HG03342 (cell line): ENCODE measurements around the gene TMEM134.

Experiments used
- ATAC-seq: cut with Tn5 transposase; IDR thresholded peaks from one replicate; pipeline ENCODE4 v1.9.1; 2021; ENCODE audit warnings: mild to moderate bottlenecking, moderate library complexity; ENCODE audit not compliant: unreplicated experiment

Gene TMEM134

DNA sequence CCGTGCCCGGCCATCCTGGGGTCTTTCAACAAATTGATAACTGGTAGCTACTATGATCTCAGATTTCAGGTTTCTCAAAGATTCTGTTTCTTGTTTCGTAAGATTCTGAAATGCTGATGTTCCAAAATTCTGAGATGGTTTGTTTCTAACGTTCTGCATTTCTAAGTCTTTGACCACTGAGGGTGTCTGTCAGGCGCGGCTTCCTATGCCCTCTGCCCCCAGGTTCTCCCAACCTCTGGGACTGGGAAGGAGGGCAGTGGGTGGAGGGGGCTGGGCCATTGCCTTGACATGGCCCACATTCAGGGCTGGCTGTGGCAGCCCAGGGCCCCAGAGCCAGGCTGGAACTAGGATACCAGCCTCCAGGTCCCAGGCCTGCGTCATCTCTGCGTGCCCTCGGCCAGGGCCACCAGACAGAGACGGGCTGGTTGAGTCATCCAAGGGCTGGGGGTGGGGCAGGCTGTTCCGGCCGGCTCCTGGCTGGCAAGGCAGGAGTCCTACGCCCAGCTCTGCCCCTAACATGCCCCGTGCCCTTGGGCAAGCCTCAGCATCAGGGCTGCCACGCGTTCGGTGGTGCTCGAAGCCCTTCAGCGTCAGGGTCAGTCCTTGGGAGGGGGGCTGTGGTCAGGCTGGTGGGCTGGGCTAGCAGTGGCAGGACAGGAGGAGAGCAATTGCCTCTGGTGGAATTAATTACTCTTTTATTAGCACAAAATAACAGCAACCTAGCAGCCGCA, 5.2 kb downstream of the TMEM134 start:
- ATAC-seq: no peak

DNA sequence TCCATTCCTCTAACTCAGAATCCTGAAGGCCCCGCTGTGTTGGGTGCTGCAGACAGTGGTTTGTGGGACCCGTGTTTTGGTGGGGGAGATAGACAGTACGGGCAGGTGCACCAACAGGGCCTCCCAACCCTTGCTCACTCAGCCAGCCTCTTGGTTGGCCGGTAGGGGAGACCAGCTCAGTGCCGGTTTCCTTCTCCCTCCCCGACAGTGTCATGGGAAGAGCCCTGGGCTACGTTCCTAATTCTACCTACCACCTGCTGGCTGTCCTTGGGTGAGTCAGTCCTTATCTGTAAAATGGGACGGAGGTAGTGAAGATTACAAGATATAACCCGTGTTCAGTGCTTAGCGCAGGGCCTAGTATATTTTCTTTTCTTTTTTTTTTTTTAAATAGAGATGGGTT, 5.9 kb downstream of the TMEM134 start:
- no peak for ATAC-seq

DNA sequence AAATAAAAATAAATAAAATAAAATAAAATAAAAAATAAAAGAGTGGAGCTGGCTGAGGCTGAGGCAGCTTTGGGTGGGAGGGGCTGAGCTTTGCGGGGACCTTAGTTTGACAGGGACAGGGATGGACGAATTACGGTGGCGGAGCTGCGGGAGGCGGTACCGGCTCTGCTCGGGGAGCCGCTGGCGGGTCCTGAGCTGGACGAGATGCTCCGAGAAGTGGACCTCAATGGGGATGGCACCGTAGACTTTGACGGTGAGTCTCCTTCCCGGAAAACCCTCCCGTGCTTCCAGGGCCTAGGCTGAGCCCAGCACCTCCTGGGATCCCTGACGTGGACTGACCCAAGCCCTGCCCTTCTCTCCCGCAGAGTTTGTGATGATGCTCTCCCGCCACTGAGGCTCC, 10.8 kb downstream of the TMEM134 start:
- no peak for ATAC-seq

DNA sequence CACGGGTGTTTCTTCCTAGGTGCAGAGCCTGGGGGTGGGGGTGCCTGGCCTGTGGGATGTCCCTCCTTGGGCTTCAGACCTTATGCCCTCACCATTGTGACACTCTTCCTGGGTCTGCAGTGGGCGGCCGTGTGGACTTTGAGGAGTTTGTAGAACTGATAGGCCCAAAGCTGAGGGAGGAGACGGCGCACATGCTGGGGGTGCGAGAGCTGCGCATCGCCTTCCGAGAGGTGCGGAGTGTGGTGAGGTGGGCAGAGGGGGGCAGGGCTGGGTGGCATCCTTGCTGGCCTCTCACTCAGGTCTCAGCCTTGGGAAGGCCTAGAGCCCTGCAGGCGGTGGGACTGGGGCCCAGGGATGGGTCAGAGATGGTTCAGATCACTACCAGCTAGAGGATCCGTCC, 11.6 kb downstream of the TMEM134 start:
- ATAC-seq: no peak

DNA sequence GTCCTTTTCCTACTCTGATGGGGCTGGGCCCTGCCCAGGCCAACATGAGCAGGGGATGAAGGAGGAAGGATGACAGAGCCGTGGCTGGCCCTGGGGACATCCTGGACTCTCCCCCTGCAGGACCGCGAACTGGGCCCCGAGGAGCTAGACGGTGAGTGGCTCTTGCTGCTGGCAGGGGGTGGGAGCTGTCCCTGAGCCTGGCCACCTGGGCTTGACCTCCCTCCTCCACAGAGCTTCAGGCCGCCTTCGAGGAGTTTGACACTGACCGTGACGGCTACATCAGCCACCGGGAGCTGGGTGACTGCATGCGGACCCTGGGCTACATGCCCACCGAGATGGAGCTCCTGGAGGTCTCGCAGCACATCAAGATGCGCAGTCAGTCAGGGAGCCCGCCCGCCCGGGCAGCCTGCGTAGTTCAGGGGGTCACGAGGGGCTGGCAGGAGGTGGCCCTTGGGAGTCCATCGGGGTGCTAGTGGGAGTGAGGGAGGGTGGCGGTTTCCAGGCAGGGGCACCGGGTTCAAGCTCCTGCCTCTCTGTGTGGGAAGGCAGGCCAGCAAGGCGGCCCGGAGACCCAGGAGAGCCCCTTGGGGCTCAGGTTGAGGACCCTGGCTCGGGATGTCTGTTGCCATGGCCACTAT, 12.9 kb downstream of the TMEM134 start:
- ATAC-seq: no peak

DNA sequence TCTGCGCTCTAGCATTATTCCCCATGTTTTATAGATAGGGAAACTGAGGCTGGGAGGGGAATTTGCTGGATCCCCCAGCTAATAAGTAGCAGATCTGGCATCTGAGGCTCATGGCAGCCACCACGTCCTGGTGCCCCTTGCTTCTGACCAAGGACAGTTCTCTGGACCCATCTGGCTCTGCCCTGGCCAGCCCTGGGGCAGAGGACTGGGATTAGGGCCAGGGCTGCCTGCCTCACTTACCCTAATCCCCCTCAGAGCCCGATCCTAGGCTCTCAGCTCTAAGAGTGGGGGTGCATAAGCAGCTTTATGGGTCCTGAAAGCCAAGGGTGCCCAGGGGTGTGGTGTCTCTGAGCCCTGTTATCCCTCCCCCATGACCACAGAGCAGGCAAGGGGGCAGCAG, 14.0 kb downstream of the TMEM134 start, which contains the start of gene CABP4:
TSS of gene CABP4 (plus strand) at position 301 of the 400 bp plus-strand sequence. CDS start at position 371, 70 bp downstream.
- no peak for ATAC-seq

DNA sequence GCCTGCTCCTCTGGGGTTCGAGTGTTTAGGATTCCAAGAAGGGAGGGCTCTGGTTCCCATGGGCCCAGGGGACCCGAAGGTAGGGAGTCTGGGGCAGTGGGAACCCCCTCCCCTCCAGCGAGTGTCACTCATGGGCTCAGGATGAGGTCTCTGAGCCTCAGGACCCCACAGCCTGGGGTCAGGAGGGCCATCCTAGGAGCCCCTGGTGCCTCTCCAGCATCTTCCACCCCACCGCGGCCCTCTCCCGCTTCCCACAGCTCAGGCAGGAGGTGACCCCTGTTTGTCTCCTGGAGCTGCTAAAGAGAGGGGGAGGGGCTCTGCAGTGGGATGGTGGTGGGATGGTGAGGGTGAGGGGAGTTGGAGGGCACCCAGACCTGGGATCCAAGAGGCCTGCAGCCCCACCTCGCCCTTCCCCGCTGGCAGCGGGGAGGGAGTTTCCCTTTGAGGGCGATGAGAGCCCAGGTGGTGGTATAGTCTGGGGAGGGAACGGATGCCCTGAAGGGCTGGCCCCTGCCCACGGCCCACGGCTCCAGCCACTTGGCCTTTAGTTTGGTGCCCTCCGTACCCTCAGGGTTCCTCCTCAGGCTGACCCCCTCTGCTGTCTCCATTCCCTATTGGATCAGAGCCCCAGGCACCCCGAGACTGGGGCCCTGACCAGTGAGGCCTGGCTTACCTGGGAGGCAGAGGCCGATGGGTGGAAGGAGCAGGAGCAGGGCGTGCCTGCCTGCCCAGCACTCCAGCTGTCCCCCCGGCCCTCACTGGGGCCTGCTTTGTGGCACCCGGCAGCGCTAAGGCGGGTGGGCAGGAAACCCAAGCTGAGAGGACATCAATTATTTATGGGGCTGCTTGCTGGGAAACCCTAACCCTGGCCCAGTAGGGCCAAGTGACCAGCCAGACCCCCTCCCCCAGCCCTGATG, 15.0 kb downstream of the TMEM134 start:
- no peak for ATAC-seq

DNA sequence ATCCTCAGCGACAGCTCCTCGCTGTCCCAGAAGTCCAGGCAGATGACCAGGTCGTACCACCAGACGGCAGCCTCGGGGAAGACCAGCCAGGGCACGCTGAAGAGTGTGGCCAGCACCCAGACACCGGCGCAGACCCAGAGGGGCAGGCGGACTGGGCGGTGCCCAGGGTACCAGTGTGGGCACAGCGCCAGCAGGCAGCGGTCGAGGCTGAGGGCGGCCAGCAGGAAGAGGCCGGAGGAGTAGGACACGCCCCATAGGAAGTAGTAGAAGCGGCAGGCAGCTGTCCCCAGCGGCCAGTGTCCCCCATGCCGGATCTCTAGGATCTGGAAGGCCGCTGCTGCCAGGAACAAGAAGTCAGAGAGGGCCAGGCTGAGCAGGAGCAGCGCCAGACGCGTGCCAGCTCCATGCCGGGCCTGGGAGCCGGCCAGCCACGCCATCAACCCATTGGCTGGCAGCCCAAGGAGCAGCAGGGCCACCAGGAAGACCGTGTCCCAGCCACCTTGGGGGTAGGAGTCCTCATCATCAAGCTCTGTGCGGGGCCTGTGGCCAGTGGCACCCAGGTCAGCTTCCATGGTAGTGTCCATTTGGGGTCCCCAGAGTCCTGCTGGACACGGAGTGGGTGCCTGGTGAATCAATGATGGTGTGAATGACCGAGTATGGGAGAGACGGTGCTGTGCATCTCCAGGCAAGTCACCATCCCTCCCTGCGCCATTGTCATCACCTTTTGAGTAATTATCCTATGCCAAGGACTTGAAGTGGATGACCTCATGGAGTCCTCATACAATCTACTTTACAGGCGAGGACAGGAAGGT, 16.7 kb downstream of the TMEM134 start, which contains the start of gene GPR152:
TSS of gene GPR152 (minus strand) at position 589 of the 812 bp plus-strand sequence. CDS start at position 584, 5 bp downstream.
- no peak for ATAC-seq

DNA sequence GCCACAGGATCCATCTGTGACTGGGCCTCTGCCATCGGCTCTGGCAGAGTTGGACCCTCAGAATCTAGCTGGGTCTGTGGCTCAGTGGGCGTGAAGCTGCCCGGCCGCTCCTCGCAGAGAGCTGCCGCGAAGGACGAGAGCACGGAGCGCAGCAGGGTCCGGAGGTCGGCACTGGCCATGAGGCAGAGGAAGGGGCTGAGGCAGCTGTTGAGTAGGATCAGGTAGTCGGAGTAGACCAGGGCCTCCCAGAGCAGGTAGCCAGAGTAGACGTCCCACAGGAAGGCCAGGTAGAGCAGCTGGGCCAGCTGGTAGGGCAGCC, 17.4 kb downstream of the TMEM134 start:
- ATAC-seq: no peak

DNA sequence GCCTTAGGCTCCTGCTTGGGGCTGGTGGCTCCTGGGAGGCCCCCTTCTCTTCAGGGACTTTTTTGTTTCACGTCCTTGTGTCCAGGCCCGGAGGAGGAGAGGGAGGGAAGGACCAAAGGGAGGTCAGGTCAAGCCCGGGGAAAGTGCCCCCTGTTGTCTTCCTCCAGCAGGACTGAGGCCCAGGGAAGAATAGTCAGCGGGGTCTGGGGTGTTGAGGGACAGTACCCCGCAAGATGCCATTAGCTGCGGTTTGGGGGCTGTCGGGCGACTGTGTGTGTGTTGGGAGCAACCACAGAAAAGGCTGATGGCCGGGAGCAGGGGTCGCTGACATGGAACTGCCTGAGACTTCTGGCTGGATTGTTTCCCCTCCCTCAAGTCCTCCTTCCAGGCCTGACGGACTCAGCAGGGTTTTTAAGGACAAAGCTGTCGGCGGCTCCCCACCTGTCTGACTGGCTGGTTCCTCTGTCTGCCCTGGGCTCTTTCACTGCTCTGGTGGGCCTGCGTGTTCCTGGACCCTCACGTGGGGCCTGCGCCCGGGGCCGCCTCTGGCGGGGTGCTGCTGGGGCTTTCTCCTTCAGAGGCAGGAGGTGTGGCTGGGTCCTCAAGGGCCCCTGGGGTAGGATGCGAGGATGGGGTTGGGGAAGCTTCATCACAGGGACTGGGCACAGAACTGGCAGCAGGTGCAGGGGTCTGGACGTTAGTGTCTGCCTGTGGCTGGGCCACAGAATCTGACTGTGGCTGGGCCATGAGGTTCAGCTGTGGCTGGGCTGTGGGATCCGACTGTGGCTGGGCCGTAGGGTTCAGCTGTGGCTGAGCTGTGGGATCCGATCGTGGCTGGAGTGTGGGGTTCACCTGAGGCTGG, 18.0 kb downstream of the TMEM134 start:
- ATAC-seq: no peak

DNA sequence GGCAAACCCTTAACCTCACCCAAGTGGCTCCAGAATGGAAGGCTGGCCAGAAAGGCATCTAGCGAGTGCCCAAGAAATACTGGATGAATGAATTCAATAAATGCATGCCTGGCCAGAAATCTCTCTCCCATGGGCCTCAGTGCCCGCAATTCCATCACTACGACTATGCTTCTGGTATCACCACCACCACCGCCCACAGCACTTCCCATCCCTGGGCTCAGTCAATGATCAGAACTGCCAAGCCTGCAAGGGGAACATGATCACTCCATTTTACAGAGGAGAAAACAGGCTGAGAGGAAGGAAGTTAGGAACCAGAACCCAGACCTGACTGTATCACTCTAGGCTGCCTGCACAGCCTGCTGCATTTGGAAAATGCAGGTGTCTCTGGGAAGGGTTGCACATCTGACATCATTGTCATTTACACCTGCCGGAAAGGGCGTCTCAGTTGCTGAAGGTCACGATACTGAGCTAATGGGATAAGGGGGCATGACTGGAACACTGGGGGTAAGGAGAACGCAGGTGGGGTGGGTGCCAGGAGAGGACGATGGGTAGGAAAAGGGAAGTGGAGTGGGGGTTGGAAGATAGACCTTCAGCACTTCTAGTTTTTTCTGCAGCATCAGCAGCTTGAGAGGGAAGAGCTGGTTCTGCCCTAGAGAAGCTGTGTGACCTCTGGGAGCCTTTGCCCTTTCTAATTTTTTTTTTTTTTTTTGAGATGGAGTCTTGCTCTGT, 19.8 kb downstream of the TMEM134 start:
- no peak for ATAC-seq

DNA sequence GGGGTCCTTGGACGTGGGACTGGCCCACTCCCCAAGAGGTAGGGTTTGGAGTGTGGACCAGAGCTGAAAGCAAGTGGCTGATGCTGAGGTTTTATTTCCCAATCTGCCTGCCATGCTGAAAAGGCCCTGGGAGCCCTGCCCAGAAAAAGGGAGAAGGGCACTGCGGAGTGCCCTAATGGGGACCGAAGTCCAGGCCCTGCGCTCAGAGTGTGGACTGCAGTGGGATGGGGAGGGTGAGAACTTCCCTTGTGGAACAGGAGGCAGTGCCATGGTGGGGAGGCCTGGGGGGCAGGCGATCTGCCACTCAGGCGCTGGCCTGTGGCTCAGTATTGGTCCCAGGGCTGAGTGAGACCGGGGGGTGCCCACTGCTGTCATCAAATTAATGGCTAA, 20.8 kb downstream of the TMEM134 start:
- ATAC-seq: no peak

DNA sequence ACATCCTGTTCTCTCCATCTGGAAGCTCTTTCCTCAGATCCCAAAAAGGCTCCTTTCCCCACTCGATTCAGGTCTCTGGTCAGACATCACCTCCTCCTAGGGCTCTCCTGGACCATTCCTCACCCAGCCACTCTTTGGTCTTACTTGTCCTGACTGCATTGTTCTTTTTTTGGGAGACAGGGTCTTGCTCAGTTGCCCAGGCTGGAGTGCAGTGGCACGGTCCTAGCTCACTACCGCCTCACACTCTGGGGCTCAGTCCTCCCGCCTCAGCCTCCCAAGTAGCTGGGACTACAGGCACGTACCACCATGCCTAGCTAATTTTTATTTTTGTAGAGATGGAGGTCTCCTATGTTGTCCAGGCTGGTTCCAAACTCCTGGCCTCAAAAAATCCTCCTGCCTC, 23.5 kb downstream of the TMEM134 start:
- no peak for ATAC-seq

DNA sequence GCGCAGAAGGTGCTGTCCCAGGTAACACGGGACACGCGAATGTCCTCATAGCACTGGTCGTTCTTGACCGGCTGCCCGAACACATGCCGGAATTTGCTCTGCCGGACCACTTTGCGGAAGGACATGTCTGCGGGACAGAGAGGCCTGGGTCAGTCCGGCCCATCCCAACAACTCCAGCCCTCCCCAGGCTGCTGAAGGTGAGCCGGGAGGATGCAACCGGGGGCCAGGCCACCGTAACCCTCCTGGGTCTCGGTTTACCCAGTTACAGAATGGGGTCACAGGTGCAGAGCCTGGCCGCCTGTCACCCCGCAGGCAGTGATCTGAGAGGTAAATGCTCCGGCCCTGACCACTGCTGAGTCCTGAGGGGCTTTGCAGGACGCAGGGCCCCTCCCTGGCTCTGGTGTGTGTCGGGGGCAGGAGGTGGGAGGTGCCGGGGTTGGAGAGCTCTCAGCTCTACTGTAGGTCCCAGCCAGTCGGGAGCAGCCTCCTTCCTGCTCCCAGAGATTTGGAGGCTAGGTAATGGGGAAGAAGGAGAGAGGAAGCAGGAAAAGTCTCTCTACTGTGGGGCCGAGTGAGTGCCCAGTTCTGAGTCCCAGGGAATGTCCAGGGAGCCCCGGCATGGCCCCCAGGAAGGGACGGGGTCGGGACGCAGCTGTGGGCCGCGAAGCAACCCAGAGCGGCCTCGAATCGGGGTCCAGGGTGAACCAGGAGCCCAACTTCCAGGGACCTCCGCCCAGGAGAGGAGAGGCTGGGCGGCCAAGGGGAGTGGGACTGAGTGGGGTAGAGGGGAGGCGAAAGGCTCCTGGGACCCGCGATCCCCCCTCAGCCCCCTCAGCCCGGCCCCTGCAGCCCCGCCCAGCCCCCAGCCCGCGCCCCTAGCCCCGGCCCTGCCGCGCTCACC, 26.3 kb downstream of the TMEM134 start:
- ATAC-seq: no peak

DNA sequence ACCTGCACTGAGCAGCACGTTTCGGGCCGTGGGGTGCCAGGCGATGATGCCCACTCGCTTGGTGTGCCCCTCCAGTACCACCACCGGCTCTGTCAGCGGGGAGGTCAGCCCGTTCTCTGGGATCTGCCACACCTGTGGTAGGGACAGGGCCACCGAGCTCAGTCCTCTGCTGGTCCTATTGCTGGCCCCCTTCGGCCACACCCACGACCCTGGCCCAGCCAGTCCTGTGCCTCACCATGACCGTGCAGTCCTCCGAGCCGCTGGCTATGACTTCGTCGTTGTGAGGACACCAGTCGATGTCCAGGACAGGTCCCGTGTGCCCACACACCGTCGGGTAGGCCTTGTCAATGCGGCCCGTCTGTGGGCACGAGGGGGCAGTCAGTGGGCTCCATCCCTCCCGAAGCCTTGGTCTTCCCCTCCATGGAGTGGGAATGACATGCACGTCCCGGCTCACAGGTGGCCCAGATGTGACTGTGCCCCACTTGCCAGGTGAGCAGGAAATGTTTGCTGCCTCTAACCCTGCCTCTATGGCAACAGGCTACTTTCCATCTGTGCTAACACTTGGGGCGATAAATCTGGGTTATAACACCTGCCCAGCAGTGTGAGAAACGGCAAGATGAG, 27.2 kb downstream of the TMEM134 start:
- ATAC-seq: no peak

DNA sequence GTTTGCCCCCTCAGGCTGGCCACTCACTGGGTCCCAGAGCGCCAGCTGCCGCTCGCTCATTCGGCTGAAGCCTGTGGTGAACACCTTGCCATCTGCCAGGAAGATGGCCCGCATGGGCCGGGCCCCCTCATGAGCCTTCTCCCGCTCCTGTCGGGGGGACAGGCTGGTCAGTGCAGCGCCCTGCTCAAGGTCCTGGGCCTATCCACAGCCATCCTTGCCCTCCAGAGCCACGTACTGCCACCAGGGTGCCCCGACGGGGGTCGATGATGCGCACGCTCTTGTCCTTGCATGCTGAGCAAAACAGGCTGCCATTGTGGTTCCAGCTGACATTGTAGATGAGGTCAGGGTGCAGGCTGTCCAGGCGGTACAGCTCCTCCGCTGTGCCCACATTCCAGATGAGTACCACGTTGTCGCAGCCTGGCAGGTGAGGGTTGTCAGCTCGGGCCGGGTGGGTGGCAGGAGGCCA, 27.9 kb downstream of the TMEM134 start:
- no peak for ATAC-seq

DNA sequence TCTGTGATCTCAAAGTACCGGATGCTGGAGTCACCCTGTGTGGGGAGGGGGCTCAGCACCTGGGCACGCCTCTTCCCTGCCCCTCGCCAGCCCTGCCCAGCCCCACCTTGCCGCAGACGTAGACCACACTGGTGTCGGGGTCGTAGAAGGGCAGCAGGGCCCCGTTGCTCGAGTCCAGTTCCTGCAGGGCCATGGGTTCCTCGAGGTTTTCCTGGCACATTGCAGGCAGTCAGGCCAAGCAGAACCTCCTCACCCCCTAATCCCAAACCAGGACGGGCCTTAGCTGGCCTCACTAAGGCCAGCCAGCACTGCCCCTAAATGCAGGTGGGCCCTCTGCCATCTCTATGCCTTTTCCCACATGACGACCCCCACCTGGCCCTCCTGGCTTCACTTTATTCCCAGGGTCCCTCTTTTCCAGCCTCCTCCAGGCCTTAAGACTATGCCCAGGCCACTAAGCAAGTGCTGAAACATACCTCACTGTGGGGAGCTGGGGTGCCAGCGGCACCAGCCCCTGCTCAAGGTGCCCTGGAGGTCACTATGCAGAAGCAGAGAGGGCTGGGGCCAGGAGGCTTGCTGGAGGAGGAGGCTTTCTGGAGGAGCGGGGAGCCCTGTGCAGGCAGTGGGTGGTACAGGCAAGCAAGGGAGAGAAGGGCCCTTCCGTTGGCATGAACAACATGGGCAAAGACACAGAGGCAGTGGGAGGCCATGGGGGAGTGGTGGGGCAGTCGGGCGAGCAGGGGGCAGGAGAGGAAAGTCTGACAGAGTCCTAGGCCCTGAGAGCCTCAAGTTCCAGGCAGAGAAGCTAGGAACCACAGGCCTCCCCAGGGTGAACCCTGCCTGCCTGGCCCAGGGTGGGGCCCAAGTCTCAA, 28.6 kb downstream of the TMEM134 start:
- ATAC-seq: no peak
